GM23338 (cell line): Measurements from ENCODE around the gene GTF2A1.

Experiments used
- CREB1 ChIP-seq: fragments of 250-450 bp; sonication (Bioruptor Pico); IDR thresholded peaks from 2 replicates; pipeline ENCODE4 v1.5.0; 2020; ENCODE audit warnings: low read depth, mild to moderate bottlenecking, moderate library complexity
- CTCF ChIP-seq, 2 experiments: fragments of 200-600 bp in 1 of 2; sonication (generic) in 1 of 2; conservative IDR thresholded peaks; 2 replicates each; pipeline versions ENCODE4 v1.5.1 to v1.6.1; 2016 to 2017; ENCODE audit warnings: antibody characterized with exemption in 2 of 2, low read depth in 2 of 2, mild to moderate bottlenecking in 2 of 2, moderate library complexity in 1 of 2
- ETS1 ChIP-seq: IDR thresholded peaks from 2 replicates; pipeline ENCODE4 v1.6.1; 2016; ENCODE audit warnings: antibody characterized with exemption
- EZH2 ChIP-seq: fragments of 200-600 bp; sonication (generic); IDR thresholded peaks from one replicate; pipeline ENCODE4 v1.8.0; 2017; ENCODE audit warnings: antibody characterized with exemption, mild to moderate bottlenecking, low read depth; ENCODE audit not compliant: unreplicated experiment
- EZH2phosphoT487 ChIP-seq: fragments of 200-600 bp; sonication (generic); IDR thresholded peaks from one replicate; pipeline ENCODE4 v1.8.1; 2018; ENCODE audit warnings: antibody characterized with exemption; ENCODE audit not compliant: unreplicated experiment
- JUNB ChIP-seq: IDR thresholded peaks from one replicate; pipeline ENCODE4 v1.6.1; 2016; ENCODE audit warnings: antibody characterized with exemption; ENCODE audit not compliant: unreplicated experiment
- NANOG ChIP-seq: IDR thresholded peaks from 2 replicates; pipeline ENCODE4 v1.6.1; 2016; ENCODE audit warnings: antibody characterized with exemption, borderline replicate concordance
- POLR2AphosphoS5 ChIP-seq: IDR thresholded peaks from 2 replicates; pipeline ENCODE4 v1.6.1; 2016; ENCODE audit warnings: antibody characterized with exemption, low read depth
- REST ChIP-seq: IDR thresholded peaks from one replicate; pipeline ENCODE4 v1.6.1; 2018; ENCODE audit warnings: antibody characterized with exemption; ENCODE audit not compliant: unreplicated experiment
- STAT1 ChIP-seq: IDR thresholded peaks from one replicate; pipeline ENCODE4 v1.6.1; 2016; ENCODE audit warnings: antibody characterized with exemption; ENCODE audit not compliant: unreplicated experiment
- ZNF114 ChIP-seq: fragments of 250-450 bp; sonication (Bioruptor Pico); IDR thresholded peaks from 2 replicates; pipeline ENCODE4 v1.5.0; 2020; ENCODE audit warnings: mild to moderate bottlenecking, moderate library complexity
- ZNF331 ChIP-seq: fragments of 250-450 bp; sonication (Bioruptor Pico); IDR thresholded peaks from 2 replicates; pipeline ENCODE4 v1.5.0; 2020; ENCODE audit warnings: low read depth, mild to moderate bottlenecking, moderate library complexity
- ZNF462 ChIP-seq: fragments of 250-450 bp; sonication (Bioruptor Pico); IDR thresholded peaks from 2 replicates; pipeline ENCODE4 v1.5.0; 2020; ENCODE audit warnings: mild to moderate bottlenecking, moderate library complexity

- TF ChIP-seq CREB1, result no peak
- TF ChIP-seq CTCF (conservative IDR thresholded peaks at IDR 0.05; ENCODE audit: low read depth in 2 of 2), result no peak
- no peak for TF ChIP-seq EZH2
- no peak for TF ChIP-seq ZNF114
- no peak for TF ChIP-seq POLR2AphosphoS5
- no peak for TF ChIP-seq JUNB
- no peak for TF ChIP-seq REST
- TF ChIP-seq EZH2phosphoT487, result no peak
- TF ChIP-seq NANOG, result no peak
- no peak for TF ChIP-seq ETS1
- TF ChIP-seq ZNF331 (CRISPR knock-in tag), result no peak
- no peak for TF ChIP-seq STAT1
- TF ChIP-seq ZNF462 (CRISPR knock-in tag), result no peak
Measured at GRCh38 chr14:81222126-81222525, 1.4 kb upstream of the GTF2A1 start.
